Hepatocyte (in vitro differentiated cells): Measurements from ENCODE around the gene MYCBPAP. TPM values are rescaled to one million over a fixed set of nuclear protein-coding genes. Genes with fewer than 3 reads are reported as not detected.

Source experiments
- DNase-seq: peaks from one replicate; pipeline ENCODE4 v3.0.0-alpha.2; 2016; ENCODE audit warnings: low spot score
- H2AFZ ChIP-seq: fragments of 200-600 bp; sonication (generic); 2 replicates; pipeline ENCODE4 v1.6.0; 2016; ENCODE audit warnings: antibody characterized with exemption, mild to moderate bottlenecking
- H3K27ac ChIP-seq: fragments of 200-600 bp; sonication (generic); 2 replicates; pipeline ENCODE4 v1.5.1; 2016; ENCODE audit warnings: mild to moderate bottlenecking
- H3K27me3 ChIP-seq: fragments of 200-600 bp; sonication (generic); 2 replicates; pipeline ENCODE4 v1.6.1; 2016
- H3K36me3 ChIP-seq: fragments of 200-600 bp; sonication (generic); replicated peaks from 2 replicates; pipeline ENCODE4 v1.5.1; 2016; ENCODE audit warnings: low read depth; ENCODE audit not compliant: insufficient read depth
- H3K4me1 ChIP-seq: fragments of 200-600 bp; sonication (generic); 2 replicates; pipeline ENCODE4 v1.5.1; 2016; ENCODE audit warnings: mild to moderate bottlenecking, moderate library complexity; ENCODE audit not compliant: insufficient read depth
- H3K4me2 ChIP-seq: fragments of 200-600 bp; sonication (generic); 2 replicates; pipeline ENCODE4 v1.6.0; 2016
- H3K4me3 ChIP-seq: fragments of 200-600 bp; sonication (generic); 2 replicates; pipeline ENCODE4 v1.5.1; 2016; ENCODE audit warnings: mild to moderate bottlenecking
- H3K79me2 ChIP-seq: fragments of 200-600 bp; sonication (generic); 2 replicates; pipeline ENCODE4 v1.6.0; 2017; ENCODE audit warnings: mild to moderate bottlenecking
- H3K9me2 ChIP-seq: fragments of 200-600 bp; sonication (generic); replicated peaks from 2 replicates; pipeline ENCODE4 v1.6.0; 2017; ENCODE audit warnings: mild to moderate bottlenecking; ENCODE audit not compliant: insufficient read depth
- H3K9me3 ChIP-seq: fragments of 200-600 bp; sonication (generic); 2 replicates; pipeline ENCODE4 v1.5.1; 2016; ENCODE audit warnings: low read depth, mild to moderate bottlenecking
- H4K20me1 ChIP-seq: fragments of 200-600 bp; sonication (generic); 2 replicates; pipeline ENCODE4 v1.6.0; 2016; ENCODE audit warnings: mild to moderate bottlenecking; ENCODE audit not compliant: insufficient read depth, poor library complexity, severe bottlenecking
- EZH2 ChIP-seq: fragments of 200-600 bp; sonication (generic); IDR thresholded peaks from 2 replicates; pipeline ENCODE4 v1.6.1; 2016; ENCODE audit warnings: antibody characterized with exemption, mild to moderate bottlenecking, borderline replicate concordance
- EZH2phosphoT487 ChIP-seq: fragments of 200-600 bp; sonication (generic); IDR thresholded peaks from one replicate; pipeline ENCODE4 v1.6.1; 2018; ENCODE audit warnings: antibody characterized with exemption, mild to moderate bottlenecking, low read depth, moderate library complexity; ENCODE audit not compliant: unreplicated experiment, severe bottlenecking
- WGBS: methylation state at CpG from one replicate; pipeline ENCODE4 v1.1.6; 2016; ENCODE audit warnings: low lambda C conversion rate; ENCODE audit errors: missing lambda C conversion rate; 5-methylcytosine and 5-hydroxymethylcytosine counted together
- polyA plus RNA-seq: library from polyadenylated mRNA; unstranded; fragments of >200 nt; fragmentation: Nextera tagmentation; extraction: Ambion mirVana; gene quantifications from 2 replicates; pipeline ENCODE4 v1.2.1, GENCODE V29; 2016
- total RNA-seq: library from RNA; depleted of rRNA; stranded (reverse); fragments of >200 nt; gene quantifications from 2 replicates; pipeline ENCODE4 v1.2.3, GENCODE V29; 2014
- TF ChIP-seq, protein P1 (sequence below): fragments of 200-600 bp; sonication (generic); IDR thresholded peaks from 2 replicates; pipeline ENCODE4 v1.5.1; 2016; ENCODE audit warnings: antibody characterized with exemption, mild to moderate bottlenecking; ENCODE audit not compliant: poor library complexity

The MYCBPAP gene
- total and polyA plus RNA-seq, 2 experiments from 2014 or later = 0.43 to 0.70 TPM

GRCh38 chr17:50481648-50482047, 26.6 kb upstream of the MYCBPAP start:
- TF ChIP-seq EZH2 = no peak
- TF ChIP-seq, protein P1, sequence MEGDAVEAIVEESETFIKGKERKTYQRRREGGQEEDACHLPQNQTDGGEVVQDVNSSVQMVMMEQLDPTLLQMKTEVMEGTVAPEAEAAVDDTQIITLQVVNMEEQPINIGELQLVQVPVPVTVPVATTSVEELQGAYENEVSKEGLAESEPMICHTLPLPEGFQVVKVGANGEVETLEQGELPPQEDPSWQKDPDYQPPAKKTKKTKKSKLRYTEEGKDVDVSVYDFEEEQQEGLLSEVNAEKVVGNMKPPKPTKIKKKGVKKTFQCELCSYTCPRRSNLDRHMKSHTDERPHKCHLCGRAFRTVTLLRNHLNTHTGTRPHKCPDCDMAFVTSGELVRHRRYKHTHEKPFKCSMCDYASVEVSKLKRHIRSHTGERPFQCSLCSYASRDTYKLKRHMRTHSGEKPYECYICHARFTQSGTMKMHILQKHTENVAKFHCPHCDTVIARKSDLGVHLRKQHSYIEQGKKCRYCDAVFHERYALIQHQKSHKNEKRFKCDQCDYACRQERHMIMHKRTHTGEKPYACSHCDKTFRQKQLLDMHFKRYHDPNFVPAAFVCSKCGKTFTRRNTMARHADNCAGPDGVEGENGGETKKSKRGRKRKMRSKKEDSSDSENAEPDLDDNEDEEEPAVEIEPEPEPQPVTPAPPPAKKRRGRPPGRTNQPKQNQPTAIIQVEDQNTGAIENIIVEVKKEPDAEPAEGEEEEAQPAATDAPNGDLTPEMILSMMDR = no peak
- no peak for TF ChIP-seq EZH2phosphoT487
- Histone ChIP-seq H4K20me1 (no peaks in the 10 kb centered on the region), H3K27ac (no peak overlapping the region), H3K4me3 (no peak overlapping the region), H3K4me1 (peaks cover 15% of the 10 kb centered on the region), H2AFZ (no peak overlapping the region), H3K79me2 (peaks cover 15% of the 10 kb centered on the region), H3K27me3 (no peaks in the 10 kb centered on the region), H3K9me2 (no peaks in the 10 kb centered on the region), H3K36me3 (no peaks in the 10 kb centered on the region), H3K9me3 (no peaks in the 10 kb centered on the region), H3K4me2 (no peak overlapping the region)
- 93% methylated on average over 4 of the region's 4 CpGs for WGBS
- DNase-seq = no peak

DNA sequence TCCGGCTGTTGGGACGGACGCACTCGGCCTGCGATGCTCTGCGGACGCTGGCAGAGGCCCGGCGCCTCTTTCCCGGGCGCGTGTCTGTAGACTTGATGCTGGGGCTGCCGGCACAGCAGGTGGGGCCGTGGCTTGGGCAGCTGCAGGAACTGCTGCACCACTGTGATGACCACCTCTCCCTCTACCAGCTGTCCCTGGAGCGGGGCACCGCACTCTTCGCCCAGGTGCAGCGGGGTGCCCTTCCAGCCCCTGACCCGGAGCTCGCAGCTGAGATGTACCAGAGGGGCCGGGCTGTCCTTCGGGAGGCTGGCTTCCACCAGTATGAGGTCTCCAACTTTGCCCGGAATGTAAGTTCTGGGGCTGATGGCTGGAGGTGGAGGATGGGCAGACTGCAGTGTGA, 26.1 kb upstream of the MYCBPAP start:
- Histone ChIP-seq H3K79me2 (peaks cover 15% of the 10 kb centered on the region), H3K4me2 (no peak overlapping the region), H3K27me3 (no peaks in the 10 kb centered on the region), H3K9me3 (no peaks in the 10 kb centered on the region), H4K20me1 (no peaks in the 10 kb centered on the region), H3K27ac (no peak overlapping the region), H3K9me2 (no peaks in the 10 kb centered on the region), H3K36me3 (no peaks in the 10 kb centered on the region), H3K4me3 (no peak overlapping the region), H2AFZ (no peak overlapping the region), H3K4me1 (peaks cover 15% of the 10 kb centered on the region)
- no peak for DNase-seq
- TF ChIP-seq, protein P1 = no peak
- no peak for TF ChIP-seq EZH2phosphoT487
- TF ChIP-seq EZH2 = no peak
- WGBS = 97% methylated on average over 23 of the region's 23 CpGs

DNA sequence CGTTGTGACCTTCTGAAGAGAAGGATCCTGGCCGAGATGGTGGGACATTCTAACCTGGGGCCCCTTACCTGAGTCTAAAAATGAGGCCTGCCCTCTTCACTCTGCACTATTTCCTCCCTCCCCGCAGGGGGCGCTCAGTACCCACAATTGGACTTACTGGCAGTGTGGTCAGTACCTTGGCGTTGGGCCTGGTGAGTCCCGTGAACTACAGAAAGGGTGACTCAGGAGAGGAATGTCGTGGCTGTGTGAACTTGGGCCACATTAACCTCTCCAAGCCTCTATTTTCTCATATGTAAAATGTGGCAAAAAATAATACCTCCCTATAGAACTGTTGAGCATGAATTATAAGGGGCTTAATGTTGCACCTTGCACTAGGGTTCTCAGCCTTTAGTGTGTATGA, 25.7 kb upstream of the MYCBPAP start:
- Histone ChIP-seq H3K36me3 (no peaks in the 10 kb centered on the region), H3K79me2 (peaks cover 15% of the 10 kb centered on the region), H3K9me2 (no peaks in the 10 kb centered on the region), H3K27me3 (no peaks in the 10 kb centered on the region), H3K27ac (peak overlapping the region; percentile 17), H3K4me2 (no peak overlapping the region), H2AFZ (no peak overlapping the region), H3K4me1 (peaks cover 15% of the 10 kb centered on the region), H4K20me1 (no peaks in the 10 kb centered on the region), H3K9me3 (no peaks in the 10 kb centered on the region), H3K4me3 (no peak overlapping the region)
- TF ChIP-seq EZH2phosphoT487 (no peak), EZH2 (no peak)
- TF ChIP-seq, protein P1 = peak; percentile 95
- peak; percentile 94 for DNase-seq
- WGBS = 11% methylated on average over 7 of the region's 7 CpGs

DNA sequence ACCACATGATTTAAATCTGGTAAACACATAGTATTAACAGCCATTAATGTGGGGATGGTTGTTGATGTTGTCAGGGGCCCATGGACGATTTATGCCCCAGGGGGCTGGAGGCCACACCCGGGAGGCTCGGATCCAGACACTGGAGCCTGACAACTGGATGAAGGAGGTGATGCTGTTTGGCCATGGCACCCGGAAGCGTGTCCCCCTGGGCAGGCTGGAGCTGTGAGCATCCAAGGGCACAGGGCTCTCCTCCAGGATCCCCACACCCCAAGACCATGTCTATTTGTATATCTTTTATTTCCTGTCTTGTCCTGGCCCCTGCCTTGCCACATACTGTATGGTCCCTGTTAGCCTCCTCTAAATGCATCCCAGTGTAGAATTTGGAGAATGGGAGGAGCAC, 25.0 kb upstream of the MYCBPAP start:
- Histone ChIP-seq H3K27me3 (no peaks in the 10 kb centered on the region), H4K20me1 (no peaks in the 10 kb centered on the region), H3K36me3 (no peaks in the 10 kb centered on the region), H3K4me3 (no peak overlapping the region), H3K79me2 (peaks cover 15% of the 10 kb centered on the region), H3K27ac (no peak overlapping the region), H3K9me2 (no peaks in the 10 kb centered on the region), H3K4me2 (no peak overlapping the region), H3K4me1 (peaks cover 11% of the 10 kb centered on the region), H3K9me3 (no peaks in the 10 kb centered on the region), H2AFZ (no peak overlapping the region)
- WGBS = 89% methylated on average over 5 of the region's 5 CpGs
- TF ChIP-seq EZH2 (no peak), EZH2phosphoT487 (no peak)
- no peak for DNase-seq
